GM10248 (cell line): Measurements from ENCODE around the gene ZMYM4.

Experiments used
- CTCF ChIA-PET: fragments of 300-600 bp; sonication (Branson Sonifier 250); formaldehyde crosslinking; extraction: SDS; loops from one replicate; lab custom pipeline; 2021; ENCODE audit warnings: antibody characterized with exemption; lab: Yijun Ruan, JAX
- POLR2A ChIA-PET: fragments of 350-650 bp; sonication (Branson Sonifier 250); formaldehyde crosslinking; extraction: SDS; loops from one replicate; lab custom pipeline; 2020; ENCODE audit warnings: antibody characterized with exemption; lab: Yijun Ruan, JAX
- DNase-seq: peaks from one replicate; pipeline ENCODE4 v3.0.0; 2012; ENCODE audit errors: extremely low spot score
- TF ChIP-seq, protein P1 (sequence below): IDR thresholded peaks from 2 replicates; pipeline ENCODE4 v1.5.1; 2012; ENCODE audit warnings: mild to moderate bottlenecking, low read depth; ENCODE audit errors: extremely low read depth, missing control alignments, control extremely low read depth

ZMYM4 gene

DNA sequence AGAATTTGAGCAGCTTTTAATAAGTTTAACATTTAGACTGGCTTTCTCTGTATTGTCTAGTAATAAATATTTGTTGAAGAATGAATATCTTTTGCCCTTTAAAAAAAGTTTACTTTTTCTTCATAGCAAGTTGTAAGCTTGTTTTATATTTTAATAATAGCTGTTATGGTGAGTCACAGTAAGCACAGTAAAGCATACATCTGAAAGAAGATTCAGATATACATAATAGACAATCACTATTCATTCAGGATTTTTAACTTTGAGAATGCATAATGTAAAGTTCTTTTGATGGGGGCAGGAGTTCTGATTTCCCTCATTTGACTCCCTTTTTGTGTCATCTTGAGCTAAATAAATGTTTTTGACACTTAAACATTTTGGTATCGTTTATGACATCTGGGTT, 66.0 kb downstream of the ZMYM4 start:
- DNase-seq, result no peak
- TF ChIP-seq, protein P1, sequence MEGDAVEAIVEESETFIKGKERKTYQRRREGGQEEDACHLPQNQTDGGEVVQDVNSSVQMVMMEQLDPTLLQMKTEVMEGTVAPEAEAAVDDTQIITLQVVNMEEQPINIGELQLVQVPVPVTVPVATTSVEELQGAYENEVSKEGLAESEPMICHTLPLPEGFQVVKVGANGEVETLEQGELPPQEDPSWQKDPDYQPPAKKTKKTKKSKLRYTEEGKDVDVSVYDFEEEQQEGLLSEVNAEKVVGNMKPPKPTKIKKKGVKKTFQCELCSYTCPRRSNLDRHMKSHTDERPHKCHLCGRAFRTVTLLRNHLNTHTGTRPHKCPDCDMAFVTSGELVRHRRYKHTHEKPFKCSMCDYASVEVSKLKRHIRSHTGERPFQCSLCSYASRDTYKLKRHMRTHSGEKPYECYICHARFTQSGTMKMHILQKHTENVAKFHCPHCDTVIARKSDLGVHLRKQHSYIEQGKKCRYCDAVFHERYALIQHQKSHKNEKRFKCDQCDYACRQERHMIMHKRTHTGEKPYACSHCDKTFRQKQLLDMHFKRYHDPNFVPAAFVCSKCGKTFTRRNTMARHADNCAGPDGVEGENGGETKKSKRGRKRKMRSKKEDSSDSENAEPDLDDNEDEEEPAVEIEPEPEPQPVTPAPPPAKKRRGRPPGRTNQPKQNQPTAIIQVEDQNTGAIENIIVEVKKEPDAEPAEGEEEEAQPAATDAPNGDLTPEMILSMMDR, result no peak
- CTCF ChIA-PET, result interaction anchor here (0.7 to 1.2 kb wide), 2 partner anchors 12 to 469 kb away, joined by 3 read pairs; no protein-coding TSS in a partner anchor
- POLR2A ChIA-PET, result interaction anchor here (0.7 kb wide), 1 partner anchor 46 kb away, joined by 3 read pairs; no protein-coding TSS in a partner anchor

DNA sequence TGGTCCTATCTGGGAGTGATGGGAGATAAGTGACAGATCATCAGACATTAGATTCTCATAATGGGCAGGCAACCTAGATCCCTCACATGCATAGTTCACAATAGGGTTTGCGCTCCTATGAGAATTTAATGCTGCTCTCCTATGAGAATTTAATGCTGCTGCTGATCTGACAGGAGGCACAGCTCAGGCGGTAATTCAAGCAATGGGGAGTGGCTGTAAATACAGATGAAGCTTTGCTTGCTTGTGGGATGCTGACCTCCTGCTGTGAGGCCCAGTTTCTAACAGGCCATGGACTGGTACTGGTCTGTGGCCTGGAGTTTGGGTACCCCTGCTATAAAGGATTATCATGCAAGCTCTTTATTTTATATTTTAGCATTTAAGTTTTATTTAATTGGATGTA, 72.0 kb downstream of the ZMYM4 start:
- CTCF ChIA-PET, result no interaction called here
- no peak for DNase-seq
- TF ChIP-seq, protein P1, result no peak
- POLR2A ChIA-PET, result no interaction called here

DNA sequence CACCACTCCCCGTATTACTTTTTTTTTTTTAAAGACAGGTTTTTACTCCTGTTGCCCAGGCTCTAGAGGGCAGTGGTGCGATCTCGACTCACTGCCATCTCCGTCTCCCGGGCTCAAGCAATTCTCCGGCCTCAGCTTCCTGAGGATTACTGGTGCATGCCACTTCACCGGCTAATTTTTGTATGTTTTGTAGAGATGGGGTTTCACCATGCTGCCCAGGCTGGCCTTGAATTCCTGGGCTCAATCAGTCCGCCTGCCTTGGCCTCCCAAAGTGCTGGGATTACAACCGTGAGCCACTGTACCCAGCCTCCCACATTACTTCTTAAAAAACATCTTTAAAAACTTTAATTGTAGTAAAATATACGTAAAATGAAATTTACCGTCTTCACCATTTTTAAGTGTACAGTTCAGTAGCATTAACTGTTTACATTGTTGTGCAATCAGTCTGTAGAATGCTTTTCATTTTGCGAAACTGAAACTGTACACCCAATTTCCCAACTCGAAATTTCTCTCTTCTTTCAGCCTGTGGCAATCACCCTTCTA, 77.0 kb downstream of the ZMYM4 start:
- POLR2A ChIA-PET, result no interaction called here
- no peak for DNase-seq
- TF ChIP-seq, protein P1, result no peak
- CTCF ChIA-PET, result no interaction called here

DNA sequence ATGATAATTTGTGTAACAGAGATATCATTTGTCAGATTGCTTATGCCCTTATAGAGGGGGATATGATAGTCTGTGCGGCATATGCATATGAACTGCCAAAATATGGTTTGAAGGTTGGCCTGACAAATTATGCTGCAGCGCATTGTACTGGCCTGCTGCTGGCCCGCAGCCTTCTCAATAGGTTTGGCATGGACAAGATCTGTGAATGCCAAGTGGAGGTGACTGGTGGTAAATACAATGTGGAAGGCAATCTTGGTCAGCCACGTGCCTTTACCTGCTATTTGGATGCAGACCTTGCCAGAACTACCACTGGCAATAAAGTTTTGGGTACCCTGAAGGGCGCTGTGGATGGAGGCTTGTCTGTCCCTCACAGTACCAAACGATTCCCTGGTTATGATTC, 82.4 kb downstream of the ZMYM4 start:
- DNase-seq, result no peak
- ChIA-PET POLR2A (no interaction called here), CTCF (interaction anchor here (0.9 kb wide), 1 partner anchor 11 kb away, joined by 3 read pairs; no protein-coding TSS in a partner anchor)
- TF ChIP-seq, protein P1, result no peak

DNA sequence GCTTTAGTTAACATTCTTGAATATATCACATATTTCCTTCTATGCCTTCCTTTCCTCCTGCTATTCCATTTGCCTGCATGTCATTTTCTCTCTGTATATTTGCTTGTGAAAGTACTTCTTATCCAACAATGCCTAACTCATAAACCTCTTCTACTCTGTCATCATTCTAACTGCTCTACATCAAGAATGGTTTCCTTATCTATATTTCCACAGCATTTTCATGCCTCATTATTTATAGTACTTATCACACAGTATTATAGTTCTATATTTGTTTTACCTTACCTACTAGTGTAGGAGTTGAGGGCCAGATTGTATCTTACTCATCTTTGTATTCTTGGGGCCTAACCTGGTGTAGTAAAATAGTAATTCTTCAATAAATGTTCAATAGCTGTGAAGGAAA, 91.5 kb downstream of the ZMYM4 start:
- ChIA-PET POLR2A (no interaction called here), CTCF (interaction anchor here (1.4 kb wide), 1 partner anchor 16 kb away, joined by 3 read pairs; no protein-coding TSS in a partner anchor)
- DNase-seq, result no peak
- TF ChIP-seq, protein P1, result no peak

DNA sequence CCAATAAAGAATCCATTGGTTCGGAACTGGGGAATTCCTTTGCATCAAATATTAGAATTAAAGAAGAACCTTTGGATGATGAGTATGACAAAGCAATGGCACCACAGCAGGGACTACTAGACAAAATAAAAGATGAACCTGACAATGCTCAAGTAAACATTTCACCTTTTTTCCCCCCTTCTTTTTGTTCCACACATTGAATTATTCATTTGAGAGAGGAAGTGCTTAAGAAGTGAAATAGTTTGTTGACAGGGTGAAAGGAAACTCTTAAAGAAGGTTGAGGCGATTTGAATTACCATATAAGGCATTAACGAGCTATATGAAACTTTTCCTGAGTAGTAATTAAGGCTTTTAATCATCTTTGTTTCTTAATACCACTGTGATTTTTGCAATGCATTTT, 93.1 kb downstream of the ZMYM4 start:
- ChIA-PET CTCF (interaction anchor here (1.1 to 1.8 kb wide), 3 partner anchors 9 to 14 kb away, joined by 3 to 7 read pairs (median 3); no protein-coding TSS in a partner anchor), POLR2A (no interaction called here)
- TF ChIP-seq, protein P1, result no peak
- DNase-seq, result no peak

DNA sequence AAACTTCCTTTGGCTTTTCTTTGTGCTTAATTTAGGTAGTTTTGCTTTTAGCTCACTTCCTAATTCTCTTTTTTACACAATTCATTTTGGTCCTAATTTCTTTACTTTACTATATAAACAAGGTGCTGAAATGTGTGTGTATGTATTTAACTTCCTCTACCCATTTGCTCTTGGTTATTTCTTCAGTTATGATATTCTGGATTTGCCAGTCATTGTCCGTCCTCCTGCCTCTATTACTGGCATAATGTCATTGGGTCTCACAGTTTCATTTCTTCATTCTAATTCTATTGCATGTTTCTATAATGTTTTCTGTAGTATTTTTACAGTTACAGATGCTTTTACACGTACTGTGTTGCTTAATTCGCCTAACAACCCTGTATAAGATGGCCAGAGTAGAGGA, 96.2 kb downstream of the ZMYM4 start:
- TF ChIP-seq, protein P1, result no peak
- POLR2A ChIA-PET, result interaction anchor here (0.9 kb wide), 1 partner anchor 196 kb away, joined by 3 read pairs; no protein-coding TSS in a partner anchor
- peak; percentile 28 for DNase-seq
- CTCF ChIA-PET, result interaction anchor here (0.9 to 1.7 kb wide), 3 partner anchors 15 to 191 kb away, joined by 3 to 5 read pairs (median 4); no protein-coding TSS in a partner anchor
